GM19351 (cell line): ENCODE measurements around the gene PYM1.
"Not testable (repeated sequence)": the region's sequence is repeated elsewhere in the genome, so short reads cannot be mapped to it uniquely, and the experiment has no call there.

ENCODE experiments used
- ATAC-seq: cut with Tn5 transposase; IDR thresholded peaks from one replicate; pipeline ENCODE4 v1.9.1; 2021; ENCODE audit warnings: mild to moderate bottlenecking, moderate library complexity; ENCODE audit not compliant: unreplicated experiment

PYM1 gene

DNA sequence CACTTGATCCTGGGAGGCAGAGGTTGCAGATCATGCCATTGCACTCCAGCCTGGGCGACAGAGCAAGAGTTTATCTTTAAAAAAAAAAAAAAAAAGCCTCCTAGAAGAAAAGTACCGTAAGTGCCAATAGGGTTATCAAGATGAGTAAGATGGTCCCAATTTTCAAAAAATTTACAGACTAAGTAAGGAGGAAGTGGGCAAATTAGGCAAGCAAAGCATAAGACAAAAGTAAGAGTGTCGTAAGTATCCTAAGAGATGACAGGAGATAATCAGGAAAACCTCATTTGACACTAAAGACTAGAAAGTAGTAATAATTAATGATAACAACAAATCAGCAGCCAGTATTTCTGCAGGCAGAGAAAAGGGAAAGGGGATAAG lies 12.2 kb downstream of the PYM1 start:
- no peak for ATAC-seq

DNA sequence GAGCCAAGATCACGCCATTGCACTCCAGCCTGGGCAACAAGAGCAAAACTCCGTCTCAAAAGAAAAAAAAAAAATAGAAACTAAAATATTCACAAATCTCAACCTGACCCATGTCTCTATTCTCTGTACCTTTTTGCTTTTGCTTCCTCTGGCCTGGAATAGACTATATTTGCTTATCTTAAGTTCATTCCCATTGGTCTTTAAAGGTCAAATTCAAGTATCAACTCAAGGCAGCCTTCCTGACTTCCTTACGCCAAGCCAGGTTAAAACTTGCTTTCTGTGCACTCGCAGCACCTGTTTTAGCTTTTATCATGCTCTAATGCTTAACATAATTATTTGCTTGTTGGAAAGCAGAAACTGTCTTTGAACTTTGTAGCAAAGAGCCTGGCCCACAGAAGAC lies 14.8 kb downstream of the PYM1 start:
- ATAC-seq, result no peak

DNA sequence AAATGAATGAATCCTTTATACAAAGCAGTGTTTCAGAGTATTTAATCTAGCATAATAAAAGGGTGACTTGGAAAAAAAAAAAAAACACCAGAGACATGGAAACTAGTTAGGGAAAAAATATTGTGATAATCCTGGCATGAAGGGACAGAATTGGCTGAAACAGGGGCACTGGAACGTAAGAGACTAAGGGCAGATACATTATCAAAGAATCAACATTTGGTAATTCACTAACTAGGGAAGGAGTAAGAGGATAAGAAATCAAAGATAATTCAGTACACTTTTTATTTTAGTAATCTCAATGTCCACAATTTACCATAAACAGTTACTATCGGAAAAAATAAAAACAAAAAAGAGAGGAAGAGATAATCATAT lies 18.2 kb downstream of the PYM1 start:
- no peak for ATAC-seq

DNA sequence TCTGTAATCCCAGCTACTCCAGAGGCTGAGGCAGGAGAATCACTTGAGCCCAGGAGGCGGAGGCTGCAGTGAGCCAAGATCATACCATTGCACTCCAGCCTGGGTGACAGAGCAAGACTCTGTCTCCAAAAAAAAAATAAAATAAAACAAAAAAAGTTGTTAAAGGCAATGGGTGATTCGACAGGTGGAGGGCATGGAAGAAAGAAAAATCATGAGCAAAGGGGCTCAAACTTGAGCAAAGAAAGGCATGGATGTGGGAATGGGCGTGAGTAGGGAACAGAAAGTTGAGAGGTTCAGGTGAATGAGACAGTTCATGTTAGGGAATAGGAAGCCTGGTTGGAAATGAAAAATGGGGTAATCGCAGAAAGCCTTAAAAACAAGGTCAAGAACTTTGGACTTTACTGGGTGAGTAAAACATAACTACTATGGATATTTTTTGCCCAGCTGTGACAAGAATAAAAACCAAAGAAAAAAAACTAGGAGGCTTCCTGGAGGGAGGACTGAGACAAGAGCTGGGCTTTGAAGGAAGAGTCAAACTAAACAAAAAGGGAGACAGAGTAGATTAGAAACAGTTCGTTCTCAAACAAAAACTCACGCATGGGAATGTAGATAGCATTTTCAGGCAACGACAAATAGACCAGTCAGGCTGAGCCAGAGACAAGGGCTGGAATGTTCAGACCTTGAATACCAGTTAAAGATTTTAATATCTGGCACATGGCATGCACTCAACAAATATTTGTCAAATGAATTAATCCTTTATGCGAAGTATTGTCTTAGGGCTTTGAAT lies 18.8 kb downstream of the PYM1 start:
- no peak for ATAC-seq

DNA sequence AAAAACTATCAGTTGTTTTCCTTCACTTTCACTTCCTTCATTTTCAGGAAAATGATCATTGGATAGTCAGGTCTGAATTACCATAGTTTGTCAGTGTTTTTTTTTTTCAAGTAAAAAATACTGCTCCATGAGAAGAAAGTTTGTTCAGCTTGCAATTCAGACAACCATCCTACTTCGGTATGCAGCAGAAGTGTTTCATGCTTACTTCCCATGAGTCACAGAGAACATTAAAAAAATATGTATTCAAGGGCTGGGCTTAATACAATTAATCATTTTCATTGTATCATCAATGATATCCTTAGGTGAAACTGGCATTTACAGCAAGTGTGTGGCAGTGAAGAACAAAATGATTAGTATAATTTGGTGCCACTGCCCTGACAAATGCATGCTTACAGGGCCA lies 21.6 kb downstream of the PYM1 start:
- ATAC-seq, result no peak

DNA sequence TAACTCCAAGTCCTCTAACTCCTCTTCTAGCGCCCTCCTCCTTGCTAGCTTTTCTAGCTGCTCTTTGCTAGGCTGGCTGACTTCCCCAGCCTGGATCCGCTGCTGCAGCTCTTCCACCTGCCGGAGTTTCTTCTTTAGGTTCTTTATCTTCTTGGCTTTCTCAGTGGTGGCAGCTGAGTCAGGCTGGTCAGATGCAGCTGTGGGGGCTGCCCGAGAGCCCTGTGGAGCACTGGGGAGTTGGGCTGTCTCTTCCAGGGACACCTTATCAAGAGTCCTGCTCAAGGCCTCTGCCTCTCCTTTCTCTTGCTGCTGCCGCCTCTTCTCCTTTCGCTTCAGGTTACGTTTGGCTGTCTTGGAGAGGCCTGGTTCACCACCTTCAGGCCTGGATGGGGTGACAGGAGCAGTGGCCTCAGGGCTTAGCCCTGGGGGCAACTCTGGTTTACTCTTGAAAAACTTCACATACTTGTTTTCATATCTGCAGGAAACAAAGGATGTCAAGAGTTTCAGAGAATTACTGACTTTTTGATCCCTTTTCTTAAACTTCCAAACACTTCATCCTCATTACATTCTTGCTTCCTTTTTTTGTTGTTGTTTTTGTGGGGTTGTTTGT lies 25.7 kb downstream of the PYM1 start:
- ATAC-seq, result no peak

DNA sequence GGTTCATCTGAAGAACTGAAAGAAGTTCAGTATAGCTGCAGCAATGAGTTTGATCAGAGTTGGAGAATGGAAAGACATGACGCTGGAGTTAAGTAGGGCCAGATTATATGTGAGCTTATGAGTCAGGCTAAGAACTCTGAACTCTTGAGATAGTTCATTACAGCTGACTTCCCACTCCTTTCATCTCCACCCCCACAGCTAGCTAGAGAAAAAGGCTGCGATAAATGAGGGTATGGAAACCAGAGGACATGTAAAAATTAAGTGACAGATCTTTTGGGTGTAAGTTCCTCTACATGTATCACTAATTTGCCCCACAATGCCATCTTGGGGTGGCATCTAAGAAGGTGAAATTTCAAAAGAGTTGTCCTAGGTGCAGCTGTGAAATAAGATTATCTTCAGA lies 28.6 kb downstream of the PYM1 start:
- no peak for ATAC-seq

DNA sequence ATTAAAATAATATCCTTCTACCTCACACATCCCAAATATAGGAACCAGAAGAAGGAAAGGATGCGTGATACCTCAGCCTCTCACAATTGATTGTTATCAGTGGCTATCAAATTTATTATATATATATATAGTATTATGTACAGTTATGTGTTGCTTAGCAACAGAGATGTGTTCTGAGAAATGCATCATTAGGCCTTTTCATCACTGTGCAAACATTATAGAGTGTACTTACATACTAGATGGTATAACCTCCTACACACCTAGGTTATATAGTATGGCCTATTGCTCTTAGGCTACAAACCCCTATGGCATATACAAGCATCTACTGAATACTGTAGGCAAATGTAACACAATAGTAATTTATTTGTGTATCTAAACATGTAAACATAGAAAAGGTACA lies 34.0 kb downstream of the PYM1 start:
- no peak for ATAC-seq

DNA sequence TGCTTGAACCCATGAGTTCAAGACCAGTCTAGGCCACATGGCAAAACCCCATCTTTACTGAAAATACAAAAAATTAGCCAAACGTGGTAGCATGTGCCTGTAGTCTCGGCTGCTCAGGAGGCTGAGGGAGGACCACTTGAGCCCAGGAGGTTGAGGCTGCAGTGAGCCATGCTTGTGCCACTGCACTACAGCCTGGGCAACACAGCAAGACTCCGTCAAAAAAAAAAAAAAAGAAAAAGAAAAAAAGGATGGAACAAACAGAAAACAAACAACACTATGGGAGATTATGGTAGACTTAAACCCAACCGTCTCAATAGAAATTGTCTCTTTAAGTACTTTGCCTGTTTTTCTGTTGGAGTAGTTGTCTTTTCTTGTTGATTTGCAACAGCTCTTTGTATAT lies 36.4 kb downstream of the PYM1 start:
- ATAC-seq, result no peak

DNA sequence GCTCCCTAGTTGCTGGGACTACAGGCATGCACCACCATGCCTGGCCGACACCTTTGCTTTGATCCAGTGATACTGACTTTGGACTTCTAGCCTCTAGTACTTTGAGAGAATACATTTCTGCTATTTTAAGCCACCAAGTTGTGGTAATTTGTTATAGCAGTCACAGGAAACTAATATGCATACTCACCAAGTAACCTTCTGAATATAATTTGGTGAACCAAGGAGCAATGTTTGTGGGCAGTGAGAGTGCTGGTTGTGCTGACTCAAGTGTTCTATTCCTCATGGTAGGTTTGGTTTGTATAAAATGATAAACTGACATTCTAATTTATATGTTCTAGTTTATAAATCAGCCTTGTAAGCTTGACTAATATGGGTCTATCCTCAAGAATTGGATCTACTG lies 42.6 kb downstream of the PYM1 start:
- ATAC-seq, result no peak

DNA sequence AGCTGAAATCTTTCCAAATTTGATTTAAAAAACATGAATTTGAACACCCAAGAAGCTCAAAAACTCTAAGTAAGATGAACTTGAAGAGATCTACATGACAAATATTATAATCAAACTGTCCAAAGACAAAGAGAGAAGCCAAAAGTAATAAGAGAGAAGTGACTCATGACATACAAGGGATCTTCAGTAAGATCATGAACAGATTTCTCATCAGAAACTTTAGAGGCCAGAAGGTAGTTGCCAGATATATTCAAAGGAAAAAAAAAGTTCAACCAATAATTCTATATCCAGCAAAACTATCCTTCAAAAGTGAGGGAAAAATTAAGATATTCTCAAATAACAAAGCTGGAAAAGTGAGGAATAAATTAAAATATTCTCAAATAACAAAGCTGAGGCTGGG lies 49.9 kb downstream of the PYM1 start:
- no peak for ATAC-seq

DNA sequence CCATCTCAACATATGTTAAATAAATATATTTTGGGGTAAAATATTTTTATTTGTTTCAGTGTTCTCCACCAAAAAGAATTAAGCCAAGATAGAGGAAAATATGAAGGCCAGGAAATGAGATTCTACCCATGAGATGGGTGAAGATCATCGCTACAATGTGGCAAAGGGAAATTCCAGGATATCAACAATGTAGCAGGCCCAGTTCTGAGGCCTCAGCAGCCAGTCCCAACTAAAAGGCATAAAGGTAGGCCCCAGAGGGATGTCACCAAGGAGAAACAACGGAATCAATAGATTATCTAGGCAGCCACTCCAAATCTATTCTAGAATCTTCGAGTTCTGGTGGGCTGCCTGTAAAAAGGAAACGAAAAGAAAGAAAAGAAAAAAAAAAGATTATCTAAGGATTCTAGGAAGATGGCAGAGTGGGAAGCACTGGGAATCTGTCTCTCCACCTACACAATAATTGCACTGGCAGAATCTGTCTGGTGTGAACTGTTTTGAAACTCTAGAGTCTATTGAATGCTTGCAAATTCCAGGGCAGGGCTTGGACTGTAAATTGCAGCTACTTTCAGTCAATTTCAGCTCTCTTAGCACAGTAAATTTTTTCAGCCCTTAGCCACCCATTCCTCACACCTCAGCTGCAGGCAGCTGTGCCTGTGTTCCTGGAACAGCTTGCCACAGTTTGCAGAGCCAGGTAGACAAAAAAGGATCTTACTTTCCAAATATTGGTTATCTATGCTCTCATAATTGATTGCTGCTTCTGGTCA lies 51.8 kb downstream of the PYM1 start:
- no peak for ATAC-seq

DNA sequence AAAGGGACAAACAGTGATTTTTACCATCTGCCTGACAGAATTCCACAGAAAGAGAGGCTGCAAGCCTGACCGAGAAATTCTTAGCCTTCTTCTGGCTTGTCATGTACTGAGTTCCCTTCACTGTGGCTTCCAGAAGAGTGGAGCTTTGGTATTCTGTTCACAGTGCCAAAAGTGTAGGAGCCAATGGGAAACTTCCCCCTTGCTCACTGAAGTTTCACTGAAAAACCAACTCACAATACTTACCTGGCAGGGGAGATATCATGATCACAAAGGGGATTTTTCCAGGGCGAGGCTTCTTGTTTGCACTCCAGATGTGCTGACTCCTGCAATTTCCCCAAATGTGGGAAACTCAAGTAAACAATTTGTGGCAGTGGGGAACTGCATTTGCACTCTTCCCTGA lies 53.3 kb downstream of the PYM1 start:
- no peak for ATAC-seq

DNA sequence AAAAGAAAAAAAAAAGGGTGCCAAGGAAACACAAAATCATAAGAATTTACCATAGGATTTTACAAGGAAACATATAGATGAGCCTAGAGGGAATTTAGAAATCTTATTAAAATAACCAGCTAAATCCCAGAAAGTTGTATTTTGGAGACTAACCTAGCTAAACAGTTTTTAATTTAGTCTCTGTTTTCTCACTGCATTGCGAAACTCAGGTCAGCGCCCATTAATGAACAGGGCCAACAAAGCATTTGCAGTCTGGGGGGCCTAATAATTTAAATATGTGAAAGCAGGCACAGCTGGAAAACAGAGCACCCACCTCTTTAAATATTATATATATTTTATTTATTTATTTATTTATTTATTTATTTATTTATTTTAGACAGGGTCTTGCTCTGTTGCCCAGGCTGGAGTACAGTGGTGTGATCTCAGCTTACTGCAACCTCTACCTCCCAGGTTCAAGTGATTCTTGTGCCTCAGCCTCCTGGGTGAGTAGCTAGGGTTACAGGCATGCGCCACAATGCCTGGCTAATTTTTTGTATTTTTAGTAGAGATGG lies 61.2 kb downstream of the PYM1 start:
- not testable (repeated sequence) for ATAC-seq

DNA sequence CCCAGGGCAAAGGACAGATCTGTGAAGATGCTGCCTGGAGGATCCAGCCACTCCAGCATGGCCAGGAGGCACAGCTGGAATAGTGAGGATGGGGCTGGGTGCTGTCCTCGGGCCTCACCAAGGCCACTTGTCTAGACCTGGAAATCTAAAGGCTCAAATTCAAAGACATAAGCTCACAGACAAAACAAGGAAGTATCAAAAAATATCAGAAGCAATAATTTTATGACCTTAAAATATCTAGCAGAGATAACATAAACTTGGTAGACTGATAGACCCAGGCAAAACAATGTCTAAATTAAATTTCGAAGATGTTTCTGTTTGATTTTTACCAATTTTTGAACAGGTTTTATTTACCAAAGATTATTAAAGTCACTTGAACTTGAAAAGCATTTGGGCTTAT lies 62.4 kb downstream of the PYM1 start:
- ATAC-seq, result no peak

DNA sequence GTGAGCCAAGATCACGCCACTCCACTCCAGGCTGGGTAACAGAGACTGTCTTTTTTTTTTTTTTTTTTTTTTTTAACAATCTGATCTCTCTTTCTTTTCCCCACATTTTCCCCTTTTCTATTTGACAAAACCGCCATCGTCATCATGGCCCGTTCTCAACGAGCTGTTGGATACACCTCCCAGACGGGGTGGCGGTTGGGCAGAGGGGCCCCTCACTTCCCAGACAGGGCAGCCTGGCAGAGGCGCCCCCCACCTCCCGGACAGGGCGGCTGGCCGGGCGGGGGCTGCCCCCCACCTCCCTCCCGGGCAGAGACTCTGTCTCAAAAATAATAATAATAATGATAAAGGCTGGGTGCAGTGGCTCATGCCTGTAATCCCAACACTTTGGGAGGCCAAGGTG lies 64.8 kb downstream of the PYM1 start:
- not testable (repeated sequence) for ATAC-seq

DNA sequence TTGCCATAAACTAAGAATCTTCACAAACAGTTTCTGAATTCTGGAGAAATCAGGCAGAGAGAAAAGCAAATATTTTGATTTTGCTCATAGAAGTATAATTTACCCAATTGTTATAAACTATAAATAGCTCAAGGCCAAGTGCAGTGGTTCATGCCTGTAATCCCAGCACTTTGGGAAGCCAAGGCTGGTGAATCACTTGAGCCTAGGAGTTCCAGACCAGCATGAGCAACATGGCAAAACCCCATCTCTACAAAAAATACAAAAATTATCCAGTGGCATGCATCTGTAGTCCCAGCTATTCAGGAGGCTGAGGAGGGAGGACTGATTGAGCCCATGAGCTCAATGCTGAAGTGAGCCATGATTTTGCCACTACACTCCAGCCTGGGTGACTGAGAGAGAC lies 65.4 kb downstream of the PYM1 start:
- no peak for ATAC-seq

DNA sequence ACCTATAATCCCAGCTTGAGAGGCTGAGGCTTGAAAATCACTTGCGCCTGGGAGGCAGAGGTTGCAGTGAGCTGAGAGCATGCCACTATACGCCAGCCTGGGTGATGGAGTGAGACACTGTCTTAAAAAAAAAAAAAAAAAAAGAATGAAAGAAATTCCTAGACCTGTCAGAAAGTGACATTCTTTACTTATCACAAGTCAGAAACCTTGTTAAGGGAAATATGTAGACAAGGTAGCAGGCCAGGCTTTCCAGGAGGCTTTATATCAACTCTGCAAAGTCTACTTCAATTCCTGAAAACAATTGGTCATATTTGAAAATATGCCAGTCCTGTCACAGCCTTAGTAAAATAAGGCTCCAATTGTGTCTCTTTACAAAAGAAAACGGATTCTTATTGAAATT lies 65.8 kb downstream of the PYM1 start:
- no peak for ATAC-seq

DNA sequence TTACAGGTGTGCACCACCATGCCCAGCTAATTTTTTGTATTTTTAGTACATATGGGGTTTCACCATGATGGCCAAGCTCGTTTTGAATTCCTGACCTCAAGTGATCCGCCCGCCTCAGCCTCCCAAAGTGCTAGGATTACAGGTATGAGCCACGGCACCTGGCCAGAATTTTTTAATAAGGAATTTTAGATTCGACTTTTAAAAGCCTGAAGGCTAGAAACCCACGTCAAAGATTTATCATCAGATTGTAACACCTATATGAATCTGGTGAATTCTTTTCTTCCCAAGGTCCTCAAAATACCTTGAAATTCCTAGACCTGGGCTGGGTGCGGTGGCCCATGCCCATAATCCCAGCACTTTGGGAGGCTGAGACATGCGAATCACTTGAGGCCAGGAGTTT lies 66.3 kb downstream of the PYM1 start:
- no peak for ATAC-seq

DNA sequence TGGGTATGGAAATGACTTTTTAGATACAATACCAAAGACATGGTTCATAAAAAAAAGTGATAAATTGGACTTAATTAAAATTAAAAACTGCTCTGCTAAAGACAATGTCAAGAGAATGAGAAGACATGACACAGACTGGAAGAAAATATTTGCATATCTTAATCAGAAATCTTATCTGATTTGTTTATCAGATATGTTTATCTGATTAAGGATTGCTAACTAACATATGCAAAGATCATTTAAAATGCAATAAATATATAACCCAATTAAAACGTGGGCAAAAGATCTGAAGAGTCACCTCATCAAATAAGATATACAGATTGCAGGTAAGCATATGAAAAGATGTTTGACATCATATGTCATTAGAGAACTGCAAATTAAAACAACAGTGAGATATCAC lies 75.0 kb downstream of the PYM1 start:
- no peak for ATAC-seq
